Progenitor cell of endocrine pancreas (in vitro differentiated cells): ENCODE results near the gene BLZF1. TPM values are rescaled to one million over a fixed set of nuclear protein-coding genes. Genes with fewer than 3 reads are reported as not detected.
"Not testable (repeated sequence)": the region's sequence is repeated elsewhere in the genome, so short reads cannot be mapped to it uniquely, and the experiment has no call there.

Source experiments
- DNase-seq: peaks from one replicate; pipeline ENCODE4 v3.0.0; 2021; ENCODE audit warnings: low spot score; ENCODE audit not compliant: unreplicated experiment
- H3K27ac Mint-ChIP-seq: 2 replicates; pipeline ENCODE4 v1.8.0; 2021; ENCODE audit warnings: mild to moderate bottlenecking, moderate library complexity, mixed read lengths
- H3K27me3 Mint-ChIP-seq: 2 replicates; pipeline ENCODE4 v1.8.0; 2021; ENCODE audit warnings: mixed read lengths
- H3K36me3 Mint-ChIP-seq: 2 replicates; pipeline ENCODE4 v1.8.0; 2022; ENCODE audit warnings: mixed read lengths; ENCODE audit not compliant: insufficient read depth
- H3K4me1 Mint-ChIP-seq: 2 replicates; pipeline ENCODE4 v1.8.0; 2021; ENCODE audit warnings: low read depth, mixed read lengths
- H3K4me3 Mint-ChIP-seq: 2 replicates; pipeline ENCODE4 v1.8.0; 2021; ENCODE audit warnings: low read depth, mild to moderate bottlenecking, moderate library complexity, mixed read lengths
- H3K9me3 Mint-ChIP-seq: 2 replicates; pipeline ENCODE4 v1.8.0; 2021; ENCODE audit warnings: low read depth, mixed read lengths
- CTCF ChIP-seq: fragments of 200-600 bp; sonication (generic); IDR thresholded peaks from one replicate; pipeline ENCODE4 v1.5.0; 2021; ENCODE audit warnings: antibody characterized with exemption, mild to moderate bottlenecking; ENCODE audit not compliant: unreplicated experiment
- total RNA-seq: library from RNA; stranded (reverse); gene quantifications from 2 replicates; pipeline ENCODE4 v1.2.1, GENCODE V29; 2021

The BLZF1 gene
- total RNA-seq, 1 donor from 2014 or later, result 18.6 TPM

- H3K4me3 Mint-ChIP-seq, result no peak overlapping the region
- peaks cover 9% of the 10 kb centered on the region for H3K36me3 Mint-ChIP-seq
These were observed 41.6 kb upstream of the BLZF1 start for GRCh38 chr1:169326261-169326955.

DNA sequence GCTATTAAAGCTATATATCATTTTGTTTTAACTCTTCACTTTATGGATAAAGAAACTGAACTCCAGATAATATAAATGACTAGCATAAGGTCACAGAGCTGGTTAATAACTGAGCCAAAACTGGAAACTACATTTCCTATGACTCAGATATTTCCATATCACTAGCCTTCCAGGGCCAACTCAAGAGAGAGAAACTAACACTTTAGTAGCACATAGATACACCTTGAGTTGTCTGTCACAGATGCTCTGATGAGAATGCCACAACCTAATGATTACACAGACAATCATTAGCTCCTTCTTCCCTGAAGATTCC is 41.1 kb upstream of the BLZF1 start:
- Mint-ChIP-seq H3K27me3 (no peaks in the 10 kb centered on the region), H3K36me3 (peaks cover 11% of the 10 kb centered on the region), H3K27ac (no peak overlapping the region), H3K9me3 (peaks cover 18% of the 10 kb centered on the region), H3K4me3 (no peak overlapping the region), H3K4me1 (no peaks in the 10 kb centered on the region)
- TF ChIP-seq CTCF, result no peak
- no peak for DNase-seq

More at GRCh38 chr1:169326261-169326955, 41.6 kb upstream of the BLZF1 start:
- peaks cover 15% of the 10 kb centered on the region for H3K9me3 Mint-ChIP-seq
- no peak for DNase-seq
- no peaks in the 10 kb centered on the region for H3K4me1 Mint-ChIP-seq
- no peaks in the 10 kb centered on the region for H3K27me3 Mint-ChIP-seq
- no peak overlapping the region for H3K27ac Mint-ChIP-seq
- no peak for TF ChIP-seq CTCF

DNA sequence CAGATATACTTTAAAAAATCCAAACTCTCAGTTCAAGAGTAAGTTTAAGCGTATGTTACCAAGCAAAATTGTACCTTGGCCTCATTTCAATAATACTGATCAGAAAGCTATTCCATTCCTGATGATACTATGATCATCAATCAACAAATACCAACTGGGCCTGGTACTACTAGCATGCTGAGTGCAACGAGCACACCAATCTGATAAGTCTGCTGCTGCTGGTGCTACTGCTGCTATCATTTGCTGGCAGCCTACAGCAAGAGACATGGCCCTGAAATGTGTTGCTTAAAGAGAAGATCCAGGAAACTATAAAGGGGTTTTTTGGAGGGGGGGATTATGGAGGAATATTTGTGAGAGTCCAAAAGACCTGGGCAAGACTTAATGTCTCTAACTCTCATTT is 40.1 kb upstream of the BLZF1 start:
- Mint-ChIP-seq H3K27me3 (no peaks in the 10 kb centered on the region), H3K36me3 (peaks cover 14% of the 10 kb centered on the region), H3K9me3 (peaks cover 25% of the 10 kb centered on the region), H3K4me3 (no peak overlapping the region), H3K4me1 (no peaks in the 10 kb centered on the region), H3K27ac (no peak overlapping the region)
- no peak for DNase-seq
- no peak for TF ChIP-seq CTCF

DNA sequence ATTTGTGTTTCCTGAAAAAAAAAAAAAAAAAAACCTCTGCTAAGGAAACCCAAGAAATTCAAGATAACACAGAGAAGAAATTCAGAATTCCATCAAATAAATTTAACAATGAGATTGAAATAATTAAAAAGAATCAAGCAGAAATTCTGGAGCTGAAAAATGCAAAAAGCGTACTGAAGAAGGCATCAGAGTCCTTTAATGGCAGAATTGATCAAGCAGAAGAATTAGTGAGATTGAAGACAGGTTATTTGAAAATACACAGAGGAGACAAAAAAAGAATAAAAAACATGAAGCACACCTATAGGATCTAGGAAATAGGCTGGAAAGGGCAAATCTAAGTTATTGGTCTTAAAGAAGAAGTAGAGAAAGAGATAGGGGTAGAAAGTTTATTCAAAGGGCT is 38.6 kb upstream of the BLZF1 start:
- H3K4me3 Mint-ChIP-seq, result no peak overlapping the region
- no peak overlapping the region for H3K27ac Mint-ChIP-seq
- no peak for DNase-seq
- peaks cover 25% of the 10 kb centered on the region for H3K9me3 Mint-ChIP-seq
- no peaks in the 10 kb centered on the region for H3K27me3 Mint-ChIP-seq
- no peaks in the 10 kb centered on the region for H3K4me1 Mint-ChIP-seq
- TF ChIP-seq CTCF, result no peak
- H3K36me3 Mint-ChIP-seq, result peaks cover 14% of the 10 kb centered on the region

- H3K36me3 Mint-ChIP-seq, result peaks cover 27% of the 10 kb centered on the region
- no peak for DNase-seq
- H3K27ac Mint-ChIP-seq, result no peak overlapping the region
- H3K9me3 Mint-ChIP-seq, result peaks cover 30% of the 10 kb centered on the region
- H3K4me1 Mint-ChIP-seq, result no peaks in the 10 kb centered on the region
- no peaks in the 10 kb centered on the region for H3K27me3 Mint-ChIP-seq
- TF ChIP-seq CTCF, result no peak
- H3K4me3 Mint-ChIP-seq, result no peak overlapping the region
These were observed 37.1 kb upstream of the BLZF1 start for GRCh38 chr1:169330927-169331326.

- H3K27me3 Mint-ChIP-seq, H3K4me1 Mint-ChIP-seq, H3K4me3 Mint-ChIP-seq, DNase-seq, H3K27ac Mint-ChIP-seq: not testable (repeated sequence)
- Mint-ChIP-seq H3K9me3 (peaks cover 30% of the 10 kb centered on the region), H3K36me3 (peaks cover 35% of the 10 kb centered on the region)
These were observed 33.3 kb upstream of the BLZF1 start for GRCh38 chr1:169334727-169335126.

- not testable (repeated sequence) for DNase-seq, H3K27ac Mint-ChIP-seq, H3K4me1 Mint-ChIP-seq, H3K27me3 Mint-ChIP-seq, H3K4me3 Mint-ChIP-seq
- Mint-ChIP-seq H3K36me3 (peaks cover 37% of the 10 kb centered on the region), H3K9me3 (peaks cover 19% of the 10 kb centered on the region)
These were observed 30.9 kb upstream of the BLZF1 start for GRCh38 chr1:169336947-169337715.
